T-helper 22 cell (primary cell): ENCODE results near the gene AOC1.

Source experiments
- DNase-seq: peaks from one replicate; pipeline ENCODE4 v3.0.0-alpha.2; 2020; ENCODE audit warnings: low read depth

AOC1 gene

GRCh38 chr7:150858236-150859197, 6.2 kb downstream of the AOC1 start:
- no peak for DNase-seq

DNA sequence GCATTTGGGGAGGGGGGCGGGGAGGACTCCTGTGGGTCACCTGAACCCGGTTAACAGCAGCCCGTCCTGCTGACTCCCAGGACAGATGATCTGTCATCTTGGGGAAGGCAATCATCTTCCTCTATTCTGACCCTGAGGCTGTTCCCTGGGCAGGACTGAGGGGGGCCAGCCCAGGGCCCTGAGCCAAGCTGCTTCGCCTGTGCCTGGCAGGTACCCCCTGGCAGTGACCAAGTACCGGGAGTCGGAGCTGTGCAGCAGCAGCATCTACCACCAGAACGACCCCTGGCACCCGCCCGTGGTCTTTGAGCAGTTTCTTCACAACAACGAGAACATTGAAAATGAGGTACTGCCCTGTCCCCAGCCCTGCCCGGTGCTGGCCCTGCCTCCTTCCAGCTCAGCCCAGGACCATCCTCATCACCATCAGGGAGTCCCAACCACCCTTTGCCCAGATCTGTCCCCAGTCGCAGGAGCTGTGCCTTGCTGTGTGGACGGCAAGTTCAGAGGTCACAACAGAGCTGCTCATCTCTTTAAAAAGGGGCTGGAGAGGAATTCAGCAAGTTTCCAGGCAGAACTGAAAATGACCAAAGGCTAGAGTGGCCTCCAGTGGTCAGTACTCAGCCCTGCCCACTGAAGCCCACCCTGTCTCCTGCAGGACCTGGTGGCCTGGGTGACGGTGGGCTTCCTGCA, 8.1 kb downstream of the AOC1 start:
- no peak for DNase-seq

- no peak for DNase-seq
These were observed 8.6 kb downstream of the AOC1 start for GRCh38 chr7:150860978-150861295.

DNA sequence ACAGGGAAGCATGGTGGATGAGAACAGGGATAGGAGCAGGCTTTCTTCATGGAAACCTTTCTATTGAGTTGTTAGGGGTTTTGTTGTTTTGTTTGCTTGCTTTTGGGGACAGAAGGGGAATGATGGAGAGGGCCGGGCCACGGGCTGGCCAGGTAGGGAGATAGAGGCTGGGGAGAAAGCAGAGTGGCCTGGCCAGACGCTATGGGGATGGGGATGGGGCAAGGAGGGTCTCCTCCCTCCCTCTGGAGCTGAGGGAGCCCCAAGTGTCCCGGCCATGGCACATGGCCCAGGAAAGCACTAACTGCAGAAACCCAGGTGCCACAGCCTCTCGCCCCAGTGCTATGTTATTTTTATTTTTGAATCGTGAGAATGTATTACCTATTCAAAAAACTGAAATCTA, 10.0 kb downstream of the AOC1 start:
- DNase-seq = no peak

DNA sequence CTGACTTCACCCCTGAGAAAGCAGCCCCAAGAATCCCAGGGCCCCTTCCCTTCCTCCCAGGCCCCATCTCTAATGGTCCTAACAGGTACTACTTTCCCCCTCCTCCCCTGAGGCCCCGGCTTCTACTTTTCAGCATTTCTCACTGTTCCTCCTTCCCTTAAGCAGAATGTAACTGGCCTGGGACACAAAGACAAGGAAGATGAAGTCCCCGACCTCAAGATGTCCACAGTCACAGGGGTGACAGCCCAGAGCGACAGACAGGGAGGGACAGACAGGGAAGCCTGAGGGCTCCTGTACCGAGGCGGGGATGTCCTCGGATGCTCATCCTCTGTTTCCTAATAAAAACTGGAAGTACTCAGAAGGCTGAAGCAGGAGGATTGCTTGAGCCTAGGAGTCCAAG, 11.6 kb downstream of the AOC1 start:
- no peak for DNase-seq

- no peak for DNase-seq
These were observed 14.7 kb downstream of the AOC1 start for GRCh38 chr7:150866932-150867564.

- no peak for DNase-seq
These were observed 15.3 kb downstream of the AOC1 start for GRCh38 chr7:150867605-150868004.

- DNase-seq = no peak
These were observed 17.1 kb downstream of the AOC1 start for GRCh38 chr7:150869467-150869866.

DNA sequence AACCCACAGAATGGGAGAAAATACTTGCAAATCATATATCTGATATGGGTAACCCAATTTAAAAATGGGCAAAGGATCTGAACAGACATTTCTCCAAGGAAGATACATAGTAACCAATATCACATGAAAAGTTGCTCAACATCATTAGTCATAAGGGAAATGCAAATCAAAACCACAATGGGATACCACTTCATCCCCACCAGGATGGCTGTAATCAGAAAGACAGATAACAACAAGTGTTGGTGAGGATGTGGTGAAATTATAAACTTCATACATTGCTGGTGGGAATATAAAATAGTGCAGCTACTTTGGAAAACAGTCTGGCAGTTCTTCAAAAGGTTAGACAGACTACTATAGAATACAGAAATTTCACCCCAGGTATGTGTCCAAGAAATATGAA, 19.3 kb downstream of the AOC1 start:
- no peak for DNase-seq

DNA sequence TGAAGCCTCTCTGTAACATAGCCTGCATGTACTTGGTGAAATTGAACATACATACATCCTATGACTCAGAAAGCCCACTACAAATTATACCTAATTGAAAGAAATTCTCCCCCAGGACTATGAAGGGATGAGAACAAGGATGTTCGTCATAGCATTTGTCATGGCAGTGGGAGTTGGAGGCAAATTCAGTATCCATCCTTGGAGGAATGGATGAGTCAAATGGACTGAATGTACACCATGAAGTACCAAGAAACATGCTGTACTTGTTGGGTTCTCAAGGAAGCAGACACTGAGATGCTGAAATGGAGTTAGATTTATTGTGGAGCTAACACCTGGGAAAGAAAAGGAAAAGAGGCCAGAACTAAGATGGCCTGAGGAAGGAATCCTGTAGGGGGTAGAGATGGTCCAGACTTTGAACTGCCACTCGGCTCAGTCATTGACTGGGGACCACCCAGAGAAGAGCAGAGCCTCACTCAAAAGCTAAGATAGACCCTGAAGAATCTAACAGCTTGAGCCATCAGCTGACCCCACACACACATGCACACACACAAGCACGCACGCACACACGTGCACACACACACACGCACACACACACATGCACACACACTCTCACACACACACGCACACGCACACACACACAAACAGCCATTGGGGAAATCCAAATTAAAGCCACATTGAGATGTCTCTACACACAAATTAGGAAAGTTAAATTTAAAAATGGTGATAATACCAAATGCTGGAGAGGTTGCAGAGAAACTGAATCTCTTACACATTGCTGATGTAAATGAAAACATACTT, 22.3 kb downstream of the AOC1 start:
- no peak for DNase-seq

GRCh38 chr7:150875791-150876190, 23.5 kb downstream of the AOC1 start:
- no peak for DNase-seq

GRCh38 chr7:150876817-150877526, 24.7 kb downstream of the AOC1 start:
- DNase-seq = peak; percentile 10

DNA sequence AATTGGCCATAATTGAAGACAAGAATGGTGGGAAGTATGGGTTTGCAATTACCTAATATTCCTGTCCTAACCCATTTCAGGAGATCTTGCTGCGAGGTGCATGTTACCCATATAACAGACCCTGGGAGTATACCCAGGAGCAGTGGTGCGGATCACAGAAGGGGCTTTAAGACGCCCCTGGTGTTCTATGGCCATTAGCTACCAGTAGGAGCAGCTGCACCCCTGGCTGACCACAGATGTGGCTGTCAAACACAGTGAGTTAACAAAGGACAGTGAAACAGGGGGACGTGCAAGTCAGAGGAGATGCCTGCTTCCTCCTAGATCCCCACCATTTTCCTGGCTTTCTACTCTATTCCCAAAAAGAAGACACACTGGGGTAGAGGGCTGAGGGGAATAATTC, 25.2 kb downstream of the AOC1 start:
- no peak for DNase-seq

- no peak for DNase-seq
These were observed 27.0 kb downstream of the AOC1 start for GRCh38 chr7:150879345-150879744.

GRCh38 chr7:150881189-150881588, 28.9 kb downstream of the AOC1 start:
- no peak for DNase-seq

- DNase-seq = no peak
These were observed 38.7 kb downstream of the AOC1 start for GRCh38 chr7:150890853-150891584.

DNA sequence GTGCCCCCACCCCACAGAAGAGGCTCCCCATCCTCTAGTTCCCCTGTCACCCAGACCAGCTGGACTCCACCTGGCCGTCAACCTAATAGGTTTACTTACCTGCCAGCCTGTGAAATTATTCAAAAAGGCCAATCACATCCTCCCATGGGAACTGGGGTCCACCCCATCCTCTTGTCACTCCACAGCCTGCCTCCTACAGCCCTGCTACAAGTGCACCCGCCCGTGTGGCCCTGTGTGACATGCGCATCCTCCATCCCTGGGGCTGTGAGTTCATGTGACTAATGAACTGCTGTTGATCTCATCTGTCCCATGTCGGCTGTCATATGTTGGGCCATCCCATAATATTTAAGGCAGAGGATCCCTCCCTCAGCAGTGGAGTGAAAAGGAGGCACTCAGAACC, 39.4 kb downstream of the AOC1 start:
- no peak for DNase-seq

DNA sequence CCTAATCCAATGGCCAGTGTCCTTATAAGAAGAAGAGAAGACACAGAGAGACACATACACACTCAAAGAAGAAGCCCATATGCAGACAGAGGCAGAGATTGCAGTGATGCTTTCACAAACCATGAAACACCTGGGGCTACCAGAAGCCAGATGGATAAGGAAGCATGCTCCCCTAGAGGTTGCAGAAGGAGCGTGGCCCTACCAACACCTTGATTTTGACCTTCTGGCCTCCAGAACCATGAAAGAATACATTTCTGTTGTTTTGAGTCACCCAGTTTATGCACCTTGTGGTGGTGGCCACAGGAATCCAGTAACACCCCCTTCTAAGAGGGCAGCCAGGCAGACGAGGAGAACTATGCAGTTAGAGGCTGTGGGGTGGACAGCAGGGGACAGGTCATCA, 43.5 kb downstream of the AOC1 start:
- no peak for DNase-seq

DNA sequence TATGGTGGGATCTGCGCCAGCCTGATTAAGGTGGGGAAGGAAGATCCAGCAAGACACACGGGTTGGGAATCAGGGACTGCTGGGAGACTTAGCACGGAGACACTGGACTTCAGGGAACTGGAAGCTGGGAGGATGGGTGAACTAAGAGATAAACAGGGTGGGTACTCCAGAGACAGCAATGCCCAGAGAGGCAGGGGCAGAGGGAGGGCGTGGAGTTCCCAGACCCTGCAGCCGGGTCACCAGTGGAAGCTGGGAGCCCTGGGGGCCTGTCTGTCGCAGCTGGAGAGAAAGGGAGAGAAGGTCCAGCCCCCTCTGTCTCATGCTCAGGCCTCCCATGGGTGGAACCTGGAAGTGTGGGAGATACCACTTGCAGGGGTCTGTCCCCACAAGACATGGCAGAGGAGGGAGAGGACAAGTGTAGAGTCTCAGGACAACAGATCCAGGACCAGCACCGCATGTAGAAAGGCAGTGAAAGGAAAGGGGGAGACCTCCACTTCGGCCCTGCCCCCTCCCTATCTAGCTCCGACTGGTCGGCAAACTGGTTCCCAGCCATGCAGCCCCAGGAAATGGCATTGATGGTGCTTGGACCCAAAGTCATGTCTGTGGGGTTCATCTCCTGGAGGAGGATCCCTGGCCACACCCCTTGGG, 44.4 kb downstream of the AOC1 start:
- no peak for DNase-seq
